Activated CD8-positive, alpha-beta memory T cell treated with anti-CD3 and anti-CD28 coated beads, Interleukin-2, amount 10 ng/mL, durations not matched to agents 7 days and 5 days (primary cell): ENCODE results near the gene SMIM5. TPM values are rescaled to one million over a fixed set of nuclear protein-coding genes. Genes with fewer than 3 reads are reported as not detected.

Experiments
- ATAC-seq: fragments of 150-1000 bp; cut with Tn5 transposase; one replicate; pipeline ENCODE4 v1.10.0; 2021; ENCODE audit warnings: moderate library complexity
- CTCF ChIA-PET: fragments of 350-600 bp; sonication (Branson Sonifier 250); formaldehyde crosslinking; loops from one replicate; lab custom pipeline; 2021; ENCODE audit warnings: antibody characterized with exemption; lab: Charles Lee
- DNase-seq: peaks from one replicate; pipeline ENCODE4 v3.0.0-alpha.2; 2020
- H3K27ac Mint-ChIP-seq: one replicate; pipeline ENCODE4 v1.8.0; 2021; ENCODE audit warnings: mild to moderate bottlenecking, mixed read lengths
- H3K27me3 Mint-ChIP-seq: one replicate; pipeline ENCODE4 v1.8.0; 2021; ENCODE audit warnings: mixed read lengths
- H3K36me3 Mint-ChIP-seq: one replicate; pipeline ENCODE4 v1.8.0; 2021; ENCODE audit warnings: mild to moderate bottlenecking, mixed read lengths
- H3K4me1 Mint-ChIP-seq: one replicate; pipeline ENCODE4 v1.8.0; 2021; ENCODE audit warnings: mixed read lengths
- H3K4me3 Mint-ChIP-seq: one replicate; pipeline ENCODE4 v1.8.0; 2021; ENCODE audit warnings: mild to moderate bottlenecking, moderate library complexity, mixed read lengths
- H3K9me3 Mint-ChIP-seq: one replicate; pipeline ENCODE4 v1.8.0; 2022; ENCODE audit warnings: low read depth, mixed read lengths
- total RNA-seq, 2 experiments: library from RNA; stranded (reverse); gene quantifications; one replicate each; pipeline ENCODE4 v1.2.3, GENCODE V29; 2021

The SMIM5 gene
- total RNA-seq, 2 experiments from 2014 or later = 0.15 TPM; not detected in 1

DNA sequence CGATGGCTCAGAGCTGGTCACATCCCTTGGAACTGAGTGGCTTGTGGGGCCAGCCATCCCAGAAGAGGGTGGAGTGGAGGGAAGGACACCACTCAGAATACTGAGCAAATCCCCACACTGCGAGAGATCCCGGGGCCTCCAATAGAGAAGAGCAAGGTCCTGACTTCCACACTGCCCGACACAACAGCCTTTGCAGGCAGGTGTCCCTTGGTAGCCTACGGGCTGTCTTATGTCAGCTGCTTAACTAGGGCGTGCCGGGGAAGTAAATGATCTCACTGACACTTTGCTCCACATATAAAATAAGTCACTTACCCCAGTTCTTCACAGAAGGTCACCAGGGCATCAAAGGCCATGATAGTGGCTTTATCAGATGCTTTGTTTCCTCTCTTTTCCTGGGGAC is 17.6 kb downstream of the SMIM5 start:
- no peak overlapping the region for H3K4me3 Mint-ChIP-seq
- no peaks in the 10 kb centered on the region for H3K9me3 Mint-ChIP-seq
- no peak for DNase-seq
- peaks cover 12% of the 10 kb centered on the region for H3K4me1 Mint-ChIP-seq
- H3K27me3 Mint-ChIP-seq = no peaks in the 10 kb centered on the region
- H3K36me3 Mint-ChIP-seq = peaks cover 1% of the 10 kb centered on the region
- no peak overlapping the region for H3K27ac Mint-ChIP-seq
- CTCF ChIA-PET = interaction anchor here (1.0 to 9.7 kb wide), 5 partner anchors 18 to 103 kb away, joined by 3 to 114 read pairs (median 4); partner anchors contain the start of gene SMIM5
- ATAC-seq = no peak

DNA sequence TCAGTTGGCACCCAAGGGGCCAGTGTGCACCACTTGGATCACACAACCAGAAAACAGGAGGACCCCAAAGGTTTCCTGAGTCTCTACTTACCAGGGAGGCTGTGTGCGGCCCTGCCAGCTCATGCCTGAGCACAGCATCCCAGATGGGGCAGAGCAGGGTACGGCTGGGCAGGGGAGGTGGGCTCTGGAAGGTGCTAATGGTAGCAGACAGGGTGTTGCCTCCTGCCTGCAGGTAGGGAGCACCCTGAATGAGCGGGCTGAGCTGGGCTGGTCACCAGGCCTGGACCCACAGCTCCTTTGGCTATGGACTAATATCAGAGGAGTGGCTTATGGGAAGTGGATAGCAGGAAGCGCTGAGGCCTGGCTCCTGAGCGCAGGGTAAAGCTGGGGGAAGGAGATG is 19.1 kb downstream of the SMIM5 start:
- H3K9me3 Mint-ChIP-seq = no peaks in the 10 kb centered on the region
- H3K36me3 Mint-ChIP-seq = peaks cover 4% of the 10 kb centered on the region
- H3K4me3 Mint-ChIP-seq = no peak overlapping the region
- no peaks in the 10 kb centered on the region for H3K27me3 Mint-ChIP-seq
- CTCF ChIA-PET = interaction anchor here (0.6 to 9.7 kb wide), 12 partner anchors 8 to 248 kb away, joined by 3 to 114 read pairs (median 6); partner anchors contain the start of genes RECQL5, SAP30BP and SMIM5
- DNase-seq (no peak), ATAC-seq (no peak)
- H3K4me1 Mint-ChIP-seq = peaks cover 5% of the 10 kb centered on the region
- no peak overlapping the region for H3K27ac Mint-ChIP-seq

DNA sequence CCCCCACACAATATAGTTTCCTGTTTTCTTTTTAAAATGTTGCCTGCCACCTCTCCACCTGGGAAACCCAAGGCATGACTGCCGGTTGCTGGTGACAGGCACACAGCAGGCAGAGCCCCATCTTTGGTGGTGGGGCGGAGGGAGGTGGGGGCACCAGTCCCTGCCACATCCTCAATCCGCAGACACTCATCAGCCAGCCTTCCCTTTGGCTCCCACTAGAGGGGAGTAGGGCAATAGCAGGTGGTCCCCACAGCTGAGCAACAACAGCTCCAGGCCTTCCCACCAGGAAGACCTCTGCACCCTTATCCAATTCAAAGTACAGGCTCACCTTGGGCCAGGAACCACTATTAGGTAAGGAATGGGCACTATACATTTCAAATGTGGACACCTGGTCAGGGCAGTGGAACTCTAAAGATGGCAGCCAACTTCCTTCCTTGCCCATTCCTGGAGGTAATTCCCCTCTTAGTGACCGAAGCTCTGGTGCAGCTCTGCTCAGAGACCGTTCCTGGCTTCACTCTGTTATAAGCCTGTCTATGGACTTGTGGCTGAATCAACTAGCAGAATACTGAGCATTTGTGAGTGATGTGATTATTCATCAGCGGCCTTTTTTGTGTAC is 19.8 kb downstream of the SMIM5 start:
- CTCF ChIA-PET = interaction anchor here (0.6 to 9.7 kb wide), 9 partner anchors 9 to 248 kb away, joined by 3 to 114 read pairs (median 6); partner anchors contain the start of genes RECQL5, SAP30BP and SMIM5
- DNase-seq (peak; percentile 62), ATAC-seq (peak; percentile 87)
- Mint-ChIP-seq H3K27me3 (no peaks in the 10 kb centered on the region), H3K9me3 (no peaks in the 10 kb centered on the region), H3K4me1 (peaks cover 5% of the 10 kb centered on the region), H3K4me3 (no peak overlapping the region), H3K27ac (peak overlapping the region; percentile 54), H3K36me3 (peaks cover 6% of the 10 kb centered on the region)

DNA sequence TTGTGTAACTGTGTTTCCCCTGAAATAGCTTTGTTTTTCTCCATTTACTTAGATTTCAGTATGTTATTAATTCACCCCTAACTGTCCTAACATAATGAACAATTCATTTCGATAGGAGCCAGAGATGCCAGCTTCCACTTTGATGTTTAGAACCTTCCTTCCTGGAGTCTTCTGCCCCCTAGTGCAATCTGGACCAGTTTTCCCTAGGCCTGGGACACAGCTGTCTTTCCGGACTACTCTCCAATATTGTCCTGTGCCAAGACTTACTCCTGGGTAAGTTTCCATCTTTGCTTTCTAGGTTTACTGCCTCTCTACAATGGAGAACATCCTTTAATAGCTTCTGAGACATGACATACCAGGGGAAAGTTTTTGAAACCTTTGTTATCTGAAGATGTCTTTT is 20.9 kb downstream of the SMIM5 start:
- Mint-ChIP-seq H3K27ac (peak overlapping the region; percentile 14), H3K4me3 (no peak overlapping the region), H3K4me1 (peaks cover 5% of the 10 kb centered on the region), H3K27me3 (no peaks in the 10 kb centered on the region), H3K9me3 (no peaks in the 10 kb centered on the region), H3K36me3 (peaks cover 8% of the 10 kb centered on the region)
- CTCF ChIA-PET = interaction anchor here (0.7 to 9.7 kb wide), 11 partner anchors 10 to 100 kb away, joined by 3 to 114 read pairs (median 5); partner anchors contain the start of genes RECQL5, SAP30BP and SMIM5
- ATAC-seq (no peak), DNase-seq (no peak)

DNA sequence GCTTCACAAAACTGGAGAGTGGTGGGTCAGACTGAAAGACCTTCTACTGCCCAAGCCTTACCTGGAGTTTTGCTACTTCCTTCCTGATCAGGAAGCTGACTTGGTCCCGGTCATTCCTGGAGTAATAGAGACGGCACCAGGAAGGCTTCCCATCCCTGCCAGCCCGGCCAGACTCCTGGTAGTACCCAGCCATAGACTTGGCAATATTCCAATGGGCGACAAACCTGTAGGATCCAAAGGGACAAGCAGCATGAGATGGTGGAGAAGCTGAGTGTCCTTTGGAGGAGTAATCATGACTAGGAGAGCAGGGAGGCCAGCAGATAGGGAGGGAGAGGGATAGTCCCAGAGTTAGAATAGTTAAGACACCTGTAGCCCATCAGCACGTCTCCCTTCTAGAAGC is 25.0 kb downstream of the SMIM5 start:
- Mint-ChIP-seq H3K27me3 (no peaks in the 10 kb centered on the region), H3K4me1 (no peaks in the 10 kb centered on the region), H3K4me3 (no peak overlapping the region), H3K9me3 (no peaks in the 10 kb centered on the region), H3K36me3 (peaks cover 10% of the 10 kb centered on the region), H3K27ac (no peak overlapping the region)
- no peak for ATAC-seq
- CTCF ChIA-PET = interaction anchor here (0.8 to 9.7 kb wide), 8 partner anchors 9 to 95 kb away, joined by 3 to 114 read pairs (median 3); partner anchors contain the start of gene SMIM5
- no peak for DNase-seq

DNA sequence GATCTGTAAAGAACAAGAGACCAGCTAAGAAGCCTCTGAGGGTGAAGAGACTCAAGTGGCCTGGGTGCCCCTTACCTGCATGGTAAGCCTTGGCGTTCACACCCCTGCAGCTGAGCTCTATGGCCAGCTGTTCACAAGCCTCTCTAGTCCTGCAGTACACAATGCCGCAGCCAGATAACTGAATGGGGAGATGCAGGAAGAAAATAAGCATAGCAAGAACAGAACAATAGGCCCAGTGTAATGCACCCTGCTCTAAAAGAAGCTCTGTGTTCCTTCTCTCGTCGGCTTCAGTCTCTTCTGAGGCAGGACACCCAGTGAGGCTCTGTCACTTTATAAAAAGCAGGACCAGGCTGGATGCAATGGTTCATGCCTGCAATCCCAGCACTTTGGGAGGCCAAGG is 28.3 kb downstream of the SMIM5 start:
- Mint-ChIP-seq H3K27ac (no peak overlapping the region), H3K4me1 (peaks cover 12% of the 10 kb centered on the region), H3K4me3 (no peak overlapping the region), H3K27me3 (no peaks in the 10 kb centered on the region), H3K9me3 (no peaks in the 10 kb centered on the region), H3K36me3 (peaks cover 14% of the 10 kb centered on the region)
- DNase-seq (no peak), ATAC-seq (no peak)
- CTCF ChIA-PET = interaction anchor here (1.3 to 3.6 kb wide), 4 partner anchors 28 to 92 kb away, joined by 3 to 11 read pairs (median 8); partner anchors contain the start of gene SMIM5

DNA sequence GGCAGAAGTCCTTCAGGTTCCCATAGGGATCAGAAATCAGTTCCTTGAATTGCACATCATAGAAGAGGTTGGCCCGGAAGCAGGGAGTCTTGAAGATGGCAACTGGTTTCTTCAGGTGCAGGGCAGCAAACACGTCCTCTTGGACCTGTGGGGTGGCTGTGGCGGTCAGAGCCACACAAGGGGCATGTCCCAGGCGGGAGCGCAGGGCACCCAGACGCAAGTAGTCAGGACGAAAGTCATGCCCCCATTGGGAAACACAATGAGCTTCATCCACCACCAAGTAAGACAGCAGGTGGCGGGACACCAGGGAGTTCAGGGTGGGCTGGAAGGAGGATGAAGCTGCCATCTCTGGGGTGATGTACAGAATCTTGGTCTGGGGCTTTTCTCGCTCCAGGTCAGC is 29.3 kb downstream of the SMIM5 start:
- Mint-ChIP-seq H3K4me1 (peaks cover 12% of the 10 kb centered on the region), H3K36me3 (peaks cover 10% of the 10 kb centered on the region), H3K27me3 (no peaks in the 10 kb centered on the region), H3K4me3 (no peak overlapping the region), H3K9me3 (no peaks in the 10 kb centered on the region), H3K27ac (no peak overlapping the region)
- ATAC-seq (no peak), DNase-seq (no peak)
- CTCF ChIA-PET = interaction anchor here (1.7 to 3.6 kb wide), 3 partner anchors 29 to 91 kb away, joined by 6 to 11 read pairs (median 9); partner anchors contain the start of gene SMIM5

DNA sequence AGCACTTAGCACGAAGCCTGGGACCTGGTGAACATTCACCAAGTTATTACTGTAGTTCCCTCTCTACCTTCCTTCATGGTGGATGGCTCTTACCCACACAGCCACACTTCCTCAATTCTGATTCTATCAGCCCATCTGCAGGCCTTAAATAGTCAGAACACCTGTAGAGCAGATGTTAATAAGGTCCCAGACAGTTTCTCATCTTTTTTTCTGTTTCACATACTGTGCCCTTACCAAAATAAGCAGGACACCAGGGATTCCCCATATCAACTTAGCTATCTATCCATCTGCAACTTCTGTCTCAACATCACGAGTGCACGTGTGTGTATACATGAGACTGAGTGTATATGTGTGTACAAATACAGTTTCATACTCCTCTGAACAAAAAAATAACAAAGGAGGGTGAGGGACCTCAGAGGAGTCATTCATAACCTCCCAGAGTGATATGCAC is 30.9 kb downstream of the SMIM5 start:
- CTCF ChIA-PET = interaction anchor here (0.9 to 1.5 kb wide), 2 partner anchors 63 to 86 kb away, joined by 3 to 5 read pairs; no protein-coding TSS in a partner anchor
- Mint-ChIP-seq H3K36me3 (peaks cover 15% of the 10 kb centered on the region), H3K4me3 (no peak overlapping the region), H3K27ac (no peak overlapping the region), H3K9me3 (no peaks in the 10 kb centered on the region), H3K27me3 (no peaks in the 10 kb centered on the region), H3K4me1 (peaks cover 12% of the 10 kb centered on the region)
- DNase-seq (no peak), ATAC-seq (no peak)

DNA sequence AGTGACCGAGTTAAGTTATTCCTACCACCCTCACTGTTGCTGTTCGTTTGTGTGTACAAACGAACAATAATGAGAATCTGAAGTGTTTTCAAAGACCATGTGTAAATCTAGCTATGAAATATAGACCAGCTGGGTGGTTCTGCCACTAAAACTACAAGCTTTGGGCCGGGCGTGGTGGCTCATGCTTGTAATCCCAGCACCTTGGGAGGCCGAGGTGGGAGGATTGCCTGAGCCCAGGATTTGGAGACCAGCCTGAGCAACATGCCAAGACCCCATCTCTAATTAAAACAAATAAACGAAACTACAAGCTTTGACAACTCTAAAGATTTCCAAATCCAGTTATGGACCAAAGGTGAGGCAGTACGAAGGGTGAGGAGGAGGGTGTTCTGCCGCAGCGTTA is 32.7 kb downstream of the SMIM5 start:
- DNase-seq (no peak), ATAC-seq (no peak)
- H3K4me1 Mint-ChIP-seq = peaks cover 19% of the 10 kb centered on the region
- H3K36me3 Mint-ChIP-seq = peaks cover 25% of the 10 kb centered on the region
- no peaks in the 10 kb centered on the region for H3K9me3 Mint-ChIP-seq
- peak overlapping the region; percentile 64 for H3K27ac Mint-ChIP-seq
- no peaks in the 10 kb centered on the region for H3K27me3 Mint-ChIP-seq
- no peak overlapping the region for H3K4me3 Mint-ChIP-seq
- CTCF ChIA-PET = interaction anchor here (0.8 to 3.4 kb wide), 9 partner anchors 9 to 149 kb away, joined by 3 to 36 read pairs (median 5); partner anchors contain the start of genes GALK1, SMIM5 and TSEN54

DNA sequence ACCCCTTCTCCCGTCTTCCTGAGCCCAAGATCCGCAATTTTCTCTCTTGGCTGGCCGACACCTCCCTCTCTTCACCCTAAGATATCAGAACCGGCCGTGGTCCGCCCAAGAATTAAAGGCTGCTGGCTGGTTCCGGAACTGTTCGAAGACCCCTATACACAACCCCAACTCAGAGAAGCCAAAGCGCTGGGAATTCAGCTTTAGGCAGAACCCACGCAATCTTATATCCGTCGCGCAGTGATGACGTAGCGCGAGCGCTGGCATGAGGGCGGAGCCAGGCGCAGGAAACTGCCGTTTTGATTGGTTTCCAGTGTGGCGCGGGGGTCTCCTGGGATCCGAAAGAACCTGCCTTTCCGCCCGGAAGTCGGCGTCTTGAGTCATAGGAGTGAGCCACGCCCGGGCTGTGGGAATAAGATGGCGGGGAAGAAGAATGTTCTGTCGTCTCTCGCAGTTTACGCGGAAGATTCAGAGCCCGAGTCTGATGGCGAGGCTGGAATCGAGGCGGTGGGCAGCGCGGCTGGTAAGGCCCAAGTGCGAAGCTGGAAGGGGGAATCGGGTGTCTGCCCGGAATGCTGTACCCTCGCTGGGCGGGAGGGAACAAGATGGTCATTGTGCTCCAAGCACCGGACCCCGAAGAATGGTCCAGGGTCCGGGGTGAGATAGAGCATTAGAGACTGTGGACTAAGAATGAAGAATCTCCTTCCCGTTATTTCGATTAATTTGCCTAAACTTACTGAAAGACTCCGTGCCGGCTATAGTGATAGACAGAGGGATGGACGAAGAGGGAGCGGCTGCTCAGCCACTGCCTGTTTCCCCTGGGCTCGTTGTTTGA is 33.9 kb downstream of the SMIM5 start, which contains the start of the genes RECQL5 and SAP30BP:
Gene RECQL5 (minus strand): TSS at position 196 of the 832 bp plus-strand sequence. CDS start 597 bp downstream, outside the sequence.
Gene SAP30BP (plus strand): TSS at position 380 of the 832 bp plus-strand sequence. CDS start 35 bp downstream, at position 415.
- CTCF ChIA-PET = interaction anchor here (0.9 to 3.4 kb wide), 12 partner anchors 8 to 132 kb away, joined by 3 to 36 read pairs (median 5); partner anchors contain the start of genes GALK1 and SMIM5
- Mint-ChIP-seq H3K27me3 (no peaks in the 10 kb centered on the region), H3K4me3 (no peak within 1 kb of the TSS), H3K9me3 (no peaks in the 10 kb centered on the region), H3K27ac (peak within 1 kb of the TSS; percentile 64), H3K4me1 (peaks cover 22% of the 10 kb centered on the region), H3K36me3 (peaks cover 26% of the 10 kb centered on the region)
- DNase-seq = peak; percentile 99
- peak; percentile 100 for ATAC-seq

DNA sequence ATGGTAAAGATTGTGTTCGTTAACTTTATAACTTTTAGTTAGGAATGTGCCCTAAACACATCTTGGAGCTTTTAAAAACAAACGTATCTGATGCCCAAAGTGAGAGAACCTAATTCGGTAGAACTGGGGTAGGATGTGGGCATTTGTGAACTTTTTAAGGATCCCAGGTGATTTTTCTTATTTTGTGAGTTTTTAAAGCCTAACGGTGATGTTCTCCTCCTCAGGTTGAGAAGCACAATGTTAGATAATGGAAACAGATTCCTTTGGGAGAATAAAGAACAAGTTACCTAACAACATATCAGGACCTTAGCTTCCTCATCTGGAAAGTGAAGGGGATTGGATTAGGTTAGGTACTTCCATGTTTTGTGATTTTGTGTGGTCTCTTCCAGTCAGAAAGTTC is 34.6 kb downstream of the SMIM5 start:
- peaks cover 25% of the 10 kb centered on the region for H3K36me3 Mint-ChIP-seq
- H3K9me3 Mint-ChIP-seq = no peaks in the 10 kb centered on the region
- H3K27me3 Mint-ChIP-seq = no peaks in the 10 kb centered on the region
- no peak overlapping the region for H3K4me3 Mint-ChIP-seq
- DNase-seq (no peak), ATAC-seq (no peak)
- no peak overlapping the region for H3K27ac Mint-ChIP-seq
- peaks cover 22% of the 10 kb centered on the region for H3K4me1 Mint-ChIP-seq
- CTCF ChIA-PET = interaction anchor here (1.2 to 3.4 kb wide), 6 partner anchors 9 to 96 kb away, joined by 3 to 36 read pairs (median 8); partner anchors contain the start of gene SMIM5

DNA sequence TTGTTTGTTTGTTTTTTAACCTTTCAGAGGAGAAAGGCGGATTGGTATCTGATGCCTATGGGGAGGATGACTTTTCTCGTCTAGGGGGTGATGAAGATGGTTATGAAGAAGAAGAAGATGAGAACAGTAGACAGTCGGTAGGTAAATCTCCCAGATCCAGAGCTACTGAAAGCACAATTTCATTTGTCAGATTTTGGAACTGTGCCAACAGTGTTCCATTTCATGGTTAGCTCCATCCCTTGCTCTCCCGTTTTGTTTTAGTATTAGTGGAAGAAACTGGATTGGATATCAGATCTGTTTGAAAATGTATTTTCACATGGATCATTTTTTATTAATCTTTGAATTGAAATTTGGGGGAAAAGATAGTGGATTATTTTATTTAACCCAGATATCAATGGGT is 35.3 kb downstream of the SMIM5 start:
- CTCF ChIA-PET = interaction anchor here (1.2 to 3.4 kb wide), 4 partner anchors 35 to 85 kb away, joined by 6 to 36 read pairs (median 16); partner anchors contain the start of gene SMIM5
- Mint-ChIP-seq H3K4me3 (no peak overlapping the region), H3K9me3 (no peaks in the 10 kb centered on the region), H3K4me1 (peaks cover 22% of the 10 kb centered on the region), H3K36me3 (peaks cover 30% of the 10 kb centered on the region), H3K27ac (no peak overlapping the region), H3K27me3 (no peaks in the 10 kb centered on the region)
- DNase-seq (no peak), ATAC-seq (no peak)
